ENCODE data around the gene USP48. TPM values are rescaled to one million over a fixed set of nuclear protein-coding genes. Genes with fewer than 3 reads are reported as not detected.
"Not testable (repeated sequence)": the region's sequence is repeated elsewhere in the genome, so short reads cannot be mapped to it uniquely, and the experiment has no call there.

Gene USP48
- total RNA-seq, 1 donor from 2014 or later, result 61.8 TPM

GRCh38 chr1:21781815-21782348, 1.1 kb downstream of the USP48 start:
- Mint-ChIP-seq H3K4me1 (peaks cover 33% of the 10 kb centered on the region), H3K36me3 (ENCODE audit: low read depth) (no peaks in the 10 kb centered on the region), H3K27me3 (ENCODE audit: low read depth) (peaks cover 2% of the 10 kb centered on the region), H3K4me3 (peak overlapping the region; percentile 91), H3K27ac (ENCODE audit: unreplicated experiment) (peak overlapping the region; percentile 20), H3K9me3 (peaks cover 5% of the 10 kb centered on the region)
- TF ChIP-seq CTCF (conservative IDR thresholded peaks at IDR 0.05), result no peak
- no peak for DNase-seq (ENCODE audit: low read depth, low spot score)

DNA sequence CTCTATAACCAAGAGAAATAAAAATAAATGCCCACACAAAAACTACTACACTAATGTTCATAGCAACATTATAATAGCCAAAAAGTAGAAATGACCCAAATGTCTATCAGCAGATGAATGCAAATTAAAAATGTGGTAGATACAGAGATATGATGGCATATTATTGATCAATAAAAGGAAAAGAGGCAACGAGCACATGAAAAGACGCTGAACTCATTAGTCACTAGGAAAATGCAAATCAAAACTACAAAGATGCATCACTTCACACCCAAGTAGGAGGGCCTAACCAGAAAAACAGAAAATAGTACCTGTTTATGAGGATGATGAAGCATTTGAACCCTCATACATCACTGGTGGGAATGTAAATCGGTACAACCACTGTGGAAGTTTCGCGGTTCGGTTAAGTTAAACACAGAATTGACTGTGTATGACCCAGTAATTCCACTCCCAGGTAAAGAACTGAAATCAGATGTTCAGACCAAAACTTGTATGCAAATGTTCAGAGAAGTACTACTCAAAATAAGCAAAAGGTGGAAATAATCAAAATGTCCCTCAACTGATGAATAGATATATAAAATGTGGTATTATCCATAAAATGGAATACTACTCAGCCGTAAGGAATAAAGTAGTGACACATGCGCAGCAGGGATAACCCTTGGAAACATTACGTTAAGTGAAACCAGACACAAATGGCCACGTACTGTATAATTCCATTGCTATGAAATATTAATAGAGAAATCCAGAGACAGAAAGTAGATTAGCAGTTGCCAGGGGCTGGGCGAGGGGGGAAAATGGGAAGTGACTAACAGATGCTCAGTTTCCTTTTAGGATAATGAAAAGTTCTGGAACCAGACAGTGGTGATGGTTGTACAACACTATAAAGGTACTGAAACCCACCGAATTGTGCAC, 3.1 kb downstream of the USP48 start:
- Mint-ChIP-seq H3K36me3 (ENCODE audit: low read depth) (no peaks in the 10 kb centered on the region), H3K27me3 (ENCODE audit: low read depth) (peaks cover 2% of the 10 kb centered on the region), H3K4me3 (peak overlapping the region; percentile 65), H3K27ac (ENCODE audit: unreplicated experiment) (no peak overlapping the region), H3K4me1 (peaks cover 42% of the 10 kb centered on the region), H3K9me3 (peaks cover 5% of the 10 kb centered on the region)
- no peak for TF ChIP-seq CTCF (conservative IDR thresholded peaks at IDR 0.05)
- DNase-seq (ENCODE audit: low read depth, low spot score), result no peak

GRCh38 chr1:21778405-21778727, 4.6 kb downstream of the USP48 start:
- no peaks in the 10 kb centered on the region for H3K27me3 Mint-ChIP-seq (ENCODE audit: low read depth)
- H3K4me1 Mint-ChIP-seq, result peaks cover 37% of the 10 kb centered on the region
- H3K9me3 Mint-ChIP-seq, result peaks cover 5% of the 10 kb centered on the region
- no peak for DNase-seq (ENCODE audit: low read depth, low spot score)
- no peak overlapping the region for H3K27ac Mint-ChIP-seq (ENCODE audit: unreplicated experiment)
- H3K4me3 Mint-ChIP-seq, result peak overlapping the region; percentile 80
- H3K36me3 Mint-ChIP-seq (ENCODE audit: low read depth), result no peaks in the 10 kb centered on the region
- TF ChIP-seq CTCF (conservative IDR thresholded peaks at IDR 0.05), result no peak

- peaks cover 28% of the 10 kb centered on the region for H3K4me1 Mint-ChIP-seq
- not testable (repeated sequence) for DNase-seq (ENCODE audit: low read depth, low spot score); H3K4me3 Mint-ChIP-seq; H3K27me3 Mint-ChIP-seq (ENCODE audit: low read depth); H3K27ac Mint-ChIP-seq (ENCODE audit: unreplicated experiment); H3K36me3 Mint-ChIP-seq (ENCODE audit: low read depth); H3K9me3 Mint-ChIP-seq
These were observed 6.0 kb downstream of the USP48 start for GRCh38 chr1:21776925-21777324.

DNA sequence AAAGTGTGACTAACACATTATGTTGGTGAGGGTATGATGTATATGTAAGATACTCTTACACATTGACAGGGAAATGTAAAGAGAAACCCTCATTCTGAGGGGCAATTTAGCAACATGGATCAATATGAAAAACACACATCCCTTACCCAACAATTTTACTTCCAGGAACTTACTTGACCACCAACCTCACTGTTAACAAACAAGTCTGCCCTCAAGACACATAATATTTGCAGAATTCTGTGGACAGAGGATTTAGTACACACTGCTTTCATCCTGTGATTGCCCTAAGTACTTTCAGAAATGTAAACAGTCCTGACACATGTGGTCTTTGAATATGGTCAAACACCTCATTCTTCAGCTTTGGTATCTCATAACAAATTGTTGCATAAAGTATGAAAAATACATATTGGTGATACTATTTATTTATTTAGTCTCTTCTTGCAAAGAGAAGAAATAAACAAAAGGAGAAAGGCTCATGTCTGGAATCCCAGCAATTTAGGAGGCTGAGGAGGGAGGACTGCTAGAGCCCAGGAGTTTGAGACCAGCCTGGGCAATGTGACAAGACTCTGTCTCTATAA, 6.9 kb downstream of the USP48 start:
- peak overlapping the region; percentile 34 for H3K4me3 Mint-ChIP-seq
- peaks cover 5% of the 10 kb centered on the region for H3K9me3 Mint-ChIP-seq
- peaks cover 23% of the 10 kb centered on the region for H3K4me1 Mint-ChIP-seq
- no peaks in the 10 kb centered on the region for H3K27me3 Mint-ChIP-seq (ENCODE audit: low read depth)
- TF ChIP-seq CTCF (conservative IDR thresholded peaks at IDR 0.05), result no peak
- no peaks in the 10 kb centered on the region for H3K36me3 Mint-ChIP-seq (ENCODE audit: low read depth)
- no peak overlapping the region for H3K27ac Mint-ChIP-seq (ENCODE audit: unreplicated experiment)
- no peak for DNase-seq (ENCODE audit: low read depth, low spot score)

- no peak for DNase-seq (ENCODE audit: low read depth, low spot score)
- no peak overlapping the region for H3K27ac Mint-ChIP-seq (ENCODE audit: unreplicated experiment)
- H3K36me3 Mint-ChIP-seq (ENCODE audit: low read depth), result no peaks in the 10 kb centered on the region
- TF ChIP-seq CTCF (conservative IDR thresholded peaks at IDR 0.05), result no peak
- no peaks in the 10 kb centered on the region for H3K27me3 Mint-ChIP-seq (ENCODE audit: low read depth)
- H3K9me3 Mint-ChIP-seq, result peaks cover 5% of the 10 kb centered on the region
- H3K4me3 Mint-ChIP-seq, result no peak overlapping the region
- peaks cover 23% of the 10 kb centered on the region for H3K4me1 Mint-ChIP-seq
These were observed 7.4 kb downstream of the USP48 start for GRCh38 chr1:21775550-21775914.

Measured in neural crest cell (in vitro differentiated cells).